AG10803 (cell line): Measurements from ENCODE around the gene EP300.

Experiments used
- DNase-seq: peaks from one replicate; pipeline ENCODE4 v3.0.0; 2010; ENCODE audit warnings: low read depth
- H3K4me3 ChIP-seq: 2 replicates; pipeline ENCODE4 v1.5.1; 2011; ENCODE audit warnings: mild to moderate bottlenecking, low read length, control low read depth
- TF ChIP-seq, protein P1 (sequence below): conservative IDR thresholded peaks from 2 replicates; pipeline ENCODE4 v1.5.1; 2011; ENCODE audit warnings: mild to moderate bottlenecking, low read length, control low read depth, inconsistent platforms

Gene EP300

DNA sequence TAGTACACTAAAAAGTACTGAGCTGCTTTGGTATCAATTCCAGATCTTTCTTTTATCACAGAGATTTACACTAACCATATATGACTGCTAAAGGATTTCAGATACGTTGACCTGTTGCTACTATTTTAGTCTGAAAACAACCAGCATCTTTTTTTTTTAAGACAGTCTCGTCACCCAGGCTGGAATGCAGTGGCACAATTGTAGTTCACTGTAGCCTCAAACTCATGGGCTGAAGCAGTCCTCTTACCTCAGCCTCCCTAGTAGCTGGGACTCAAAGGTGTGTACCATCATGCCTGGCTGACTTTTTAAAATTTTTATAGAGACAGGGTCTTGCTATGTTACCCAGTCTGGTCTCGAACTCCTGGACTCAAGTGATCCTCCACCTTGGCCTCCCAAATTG is 88.5 kb downstream of the EP300 start:
- H3K4me3 ChIP-seq, result no peak overlapping the region
- no peak for DNase-seq
- TF ChIP-seq, protein P1, sequence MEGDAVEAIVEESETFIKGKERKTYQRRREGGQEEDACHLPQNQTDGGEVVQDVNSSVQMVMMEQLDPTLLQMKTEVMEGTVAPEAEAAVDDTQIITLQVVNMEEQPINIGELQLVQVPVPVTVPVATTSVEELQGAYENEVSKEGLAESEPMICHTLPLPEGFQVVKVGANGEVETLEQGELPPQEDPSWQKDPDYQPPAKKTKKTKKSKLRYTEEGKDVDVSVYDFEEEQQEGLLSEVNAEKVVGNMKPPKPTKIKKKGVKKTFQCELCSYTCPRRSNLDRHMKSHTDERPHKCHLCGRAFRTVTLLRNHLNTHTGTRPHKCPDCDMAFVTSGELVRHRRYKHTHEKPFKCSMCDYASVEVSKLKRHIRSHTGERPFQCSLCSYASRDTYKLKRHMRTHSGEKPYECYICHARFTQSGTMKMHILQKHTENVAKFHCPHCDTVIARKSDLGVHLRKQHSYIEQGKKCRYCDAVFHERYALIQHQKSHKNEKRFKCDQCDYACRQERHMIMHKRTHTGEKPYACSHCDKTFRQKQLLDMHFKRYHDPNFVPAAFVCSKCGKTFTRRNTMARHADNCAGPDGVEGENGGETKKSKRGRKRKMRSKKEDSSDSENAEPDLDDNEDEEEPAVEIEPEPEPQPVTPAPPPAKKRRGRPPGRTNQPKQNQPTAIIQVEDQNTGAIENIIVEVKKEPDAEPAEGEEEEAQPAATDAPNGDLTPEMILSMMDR, result no peak

DNA sequence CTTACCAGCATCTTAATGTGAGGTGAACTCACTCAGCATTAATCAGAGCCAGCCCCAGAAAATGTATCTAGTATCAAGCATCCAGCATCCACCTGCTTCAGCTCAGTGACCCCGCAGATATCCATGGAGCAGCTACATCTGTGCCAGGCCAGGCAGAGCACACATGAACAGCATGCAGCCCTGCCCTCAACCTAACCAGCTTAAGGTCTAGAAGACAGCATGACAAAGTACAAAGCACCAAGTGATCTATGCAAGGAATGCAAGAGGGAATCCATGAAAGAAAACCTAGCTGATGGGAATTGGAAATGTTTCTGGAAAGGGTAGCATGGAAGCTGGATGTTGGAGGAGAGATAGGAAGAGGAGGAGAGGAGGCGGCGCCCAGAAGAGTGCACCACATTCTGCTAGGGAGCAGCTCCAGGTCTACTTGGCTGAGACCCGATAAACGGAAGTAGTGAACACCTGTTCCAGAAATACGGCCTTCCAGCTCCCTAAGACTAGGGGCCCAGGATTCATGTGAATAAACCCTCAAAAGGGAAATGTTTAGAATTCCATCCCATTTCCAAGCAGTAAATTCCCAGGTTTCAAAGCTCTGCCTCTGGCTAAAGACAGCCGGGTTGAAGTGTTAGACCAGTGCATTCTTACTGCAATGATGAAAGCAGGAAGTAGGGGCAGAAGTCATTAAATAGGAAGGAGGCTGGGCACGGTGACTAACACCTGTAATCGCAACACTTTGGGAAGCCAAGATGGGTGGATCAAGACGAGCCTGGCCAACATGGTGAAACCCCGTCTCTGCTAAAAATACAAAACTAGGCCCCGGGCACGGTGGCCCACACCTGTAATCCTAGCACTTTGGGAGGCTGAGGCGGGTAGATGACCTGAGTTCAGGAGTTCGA is 89.2 kb downstream of the EP300 start:
- DNase-seq, result peak; percentile 90
- TF ChIP-seq, protein P1, result no peak

DNA sequence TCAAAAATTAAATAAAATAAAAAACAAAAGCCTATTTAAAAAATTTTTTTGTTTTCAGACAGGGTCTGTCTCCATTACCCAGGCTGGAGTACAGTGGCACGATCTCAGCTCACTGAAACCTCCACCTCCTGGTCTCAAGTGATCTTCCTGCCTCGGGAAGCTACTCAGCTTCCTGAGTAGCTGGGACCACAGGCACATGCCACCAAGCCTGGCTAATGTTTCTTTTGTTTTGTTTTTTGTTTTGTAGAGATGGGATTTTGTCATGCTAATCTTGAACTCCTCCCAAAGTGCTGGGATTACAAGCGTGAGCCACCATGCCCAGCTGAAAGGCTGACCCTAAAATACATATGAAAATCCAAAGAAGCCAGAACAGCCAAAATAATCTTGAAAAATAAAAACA is 92.3 kb downstream of the EP300 start:
- TF ChIP-seq, protein P1, result no peak
- no peak for DNase-seq
- no peak overlapping the region for H3K4me3 ChIP-seq

More for the DNA sequence above, 89.2 kb downstream of the EP300 start:
- no peak overlapping the region for H3K4me3 ChIP-seq

DNA sequence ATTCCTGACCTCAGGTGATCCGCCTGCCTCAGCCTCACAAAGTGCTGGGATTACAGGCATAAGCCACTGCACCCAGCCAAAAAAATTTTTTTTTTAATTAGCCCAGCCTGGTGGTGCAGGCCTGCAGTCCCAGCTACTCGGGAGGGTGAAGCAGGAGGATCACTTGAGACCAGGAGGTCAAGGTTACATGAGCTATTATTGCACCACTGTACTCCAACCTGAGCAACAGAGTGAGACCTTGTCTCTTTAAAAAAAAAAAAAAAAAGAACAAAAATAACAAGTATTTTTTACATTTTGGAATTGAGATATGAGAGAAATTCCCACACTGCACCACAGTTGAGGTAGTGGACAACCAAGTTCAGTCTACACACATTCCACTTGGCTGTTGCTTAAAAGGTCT is 99.1 kb downstream of the EP300 start:
- no peak overlapping the region for H3K4me3 ChIP-seq
- no peak for DNase-seq
- TF ChIP-seq, protein P1, result no peak

DNA sequence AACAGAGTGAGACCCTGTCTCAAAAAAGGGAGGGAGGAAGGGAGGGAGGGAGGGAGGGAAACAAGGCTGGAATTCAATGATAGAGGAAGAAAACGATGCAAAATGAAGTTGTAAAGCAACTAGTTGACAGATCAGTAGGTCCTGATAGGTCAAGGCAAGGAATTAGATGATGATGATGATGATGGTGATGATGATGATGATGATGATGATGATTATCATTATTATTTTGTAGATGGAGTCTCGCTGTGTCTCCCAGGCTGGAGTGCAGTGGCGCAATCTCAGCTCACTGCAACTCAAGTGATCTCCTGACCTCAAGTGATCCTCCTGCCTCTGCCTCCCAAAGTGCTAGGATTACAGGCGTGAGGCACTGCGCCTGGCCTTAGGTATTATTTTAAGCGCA is 101.4 kb downstream of the EP300 start:
- TF ChIP-seq, protein P1, result no peak
- no peak for DNase-seq
- H3K4me3 ChIP-seq, result no peak overlapping the region

DNA sequence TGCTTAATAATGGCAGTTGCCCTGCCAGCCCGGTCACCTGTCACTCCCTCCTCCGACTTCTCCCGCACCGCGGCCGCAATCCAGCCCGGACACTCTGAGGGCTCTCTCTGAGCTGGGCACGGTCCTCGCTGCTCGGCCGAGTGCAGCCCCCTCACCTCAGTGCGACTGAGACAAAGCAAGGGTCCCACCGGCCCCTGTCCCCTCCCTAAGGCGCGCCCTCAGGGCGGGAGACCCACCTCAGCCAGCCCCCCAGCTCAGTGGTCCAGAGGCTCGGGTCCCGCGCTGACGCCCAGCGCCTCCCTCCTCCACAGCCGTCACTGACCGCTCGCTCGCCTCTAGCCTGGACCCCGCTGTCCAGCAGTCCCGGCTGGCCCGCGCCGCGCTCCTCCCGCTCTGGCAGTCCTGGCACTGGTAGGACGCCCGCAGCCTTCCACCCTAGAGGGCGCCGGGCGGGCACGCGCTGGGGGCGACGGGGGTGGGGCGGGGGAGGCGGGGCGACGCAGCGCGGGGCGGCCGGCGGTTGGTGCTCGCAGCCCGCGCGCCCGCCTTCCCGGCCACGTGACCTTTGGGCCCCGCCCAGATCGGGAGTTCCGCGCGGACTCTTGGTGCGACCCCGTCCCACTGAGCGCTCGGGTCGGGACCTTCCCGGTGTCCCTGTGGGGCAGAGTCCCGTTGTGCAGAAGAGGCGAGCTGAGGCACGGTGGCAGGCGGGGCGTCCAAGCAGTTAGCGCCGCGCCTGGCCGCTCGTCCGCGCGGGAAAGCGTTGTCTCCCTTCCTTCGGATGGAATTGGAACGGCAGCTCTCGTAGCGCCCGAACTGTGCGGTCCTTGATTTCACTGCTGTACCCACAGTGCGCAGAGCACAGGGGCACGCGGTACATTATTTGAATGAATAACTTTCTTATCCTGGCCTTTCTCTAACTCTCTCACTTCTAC is 104.9 kb downstream of the EP300 start:
- DNase-seq, result peak; percentile 27
- TF ChIP-seq, protein P1, result peak; percentile 29
- peak overlapping the region; percentile 85 for H3K4me3 ChIP-seq
